Measurements from ENCODE around the gene SPSB4.

Gene SPSB4

DNA sequence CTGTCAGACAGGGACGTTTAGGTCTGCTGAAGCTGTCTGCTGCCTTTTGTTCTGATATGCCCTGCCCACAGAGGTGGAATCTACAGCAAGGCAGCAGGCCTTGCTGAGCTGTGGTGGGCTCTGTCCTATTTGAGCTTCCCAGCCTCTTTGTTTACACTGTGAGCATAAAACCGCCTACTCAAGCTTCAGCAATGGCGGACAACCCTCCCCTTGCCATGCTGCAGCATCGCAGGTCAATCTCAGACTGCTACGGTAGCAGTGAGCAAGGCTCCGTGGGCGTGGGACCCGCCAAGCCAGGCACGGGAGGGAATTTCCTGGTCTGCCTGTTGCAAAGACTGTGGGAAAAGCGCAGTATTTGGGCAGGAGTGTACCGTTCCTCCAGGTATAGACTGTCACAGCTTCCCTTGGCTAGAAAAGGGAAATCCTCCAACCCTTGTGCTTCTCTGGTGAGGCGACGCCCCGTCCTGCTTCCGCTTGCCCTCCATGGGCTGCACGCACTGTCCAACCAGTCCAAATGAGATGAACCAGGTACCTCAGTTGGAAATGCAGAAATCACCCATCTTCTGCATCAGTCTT is 71.4 kb downstream of the SPSB4 start:
- DNase-seq: no peak

DNA sequence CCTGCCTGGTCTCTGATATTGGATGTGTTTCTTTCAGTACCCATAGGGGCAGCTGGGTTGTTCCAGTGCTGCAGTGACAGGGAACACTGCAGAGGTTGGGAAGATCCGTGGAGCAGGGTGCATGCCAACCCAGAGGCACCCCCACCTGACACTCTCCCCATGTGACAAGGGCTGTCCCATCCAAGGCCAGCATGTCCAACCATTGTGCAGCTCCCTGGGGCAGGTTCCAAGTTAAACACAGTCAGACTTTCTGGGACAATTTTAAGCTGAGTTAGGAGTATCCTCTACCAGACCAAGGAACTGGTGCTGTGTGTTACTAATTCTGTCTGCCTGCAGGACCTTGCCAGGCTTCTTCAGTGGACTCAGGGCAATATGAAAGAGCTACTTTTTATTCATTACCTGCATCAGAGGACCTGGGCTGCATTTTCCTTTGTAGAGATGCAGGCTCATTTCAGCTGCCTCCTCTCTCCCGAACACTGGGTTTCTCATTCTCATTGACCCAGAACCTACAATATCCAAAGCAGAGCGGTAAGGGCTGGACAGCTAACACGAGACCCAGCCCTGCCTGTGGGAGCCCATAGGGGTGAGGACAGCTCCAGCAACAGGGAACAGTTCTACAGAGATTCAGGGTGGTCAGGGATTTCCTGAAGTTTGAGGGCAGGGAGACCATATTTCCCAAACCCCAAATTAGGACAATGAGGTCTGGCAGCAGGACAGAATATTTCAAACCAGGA is 72.7 kb downstream of the SPSB4 start:
- DNase-seq: no peak

DNA sequence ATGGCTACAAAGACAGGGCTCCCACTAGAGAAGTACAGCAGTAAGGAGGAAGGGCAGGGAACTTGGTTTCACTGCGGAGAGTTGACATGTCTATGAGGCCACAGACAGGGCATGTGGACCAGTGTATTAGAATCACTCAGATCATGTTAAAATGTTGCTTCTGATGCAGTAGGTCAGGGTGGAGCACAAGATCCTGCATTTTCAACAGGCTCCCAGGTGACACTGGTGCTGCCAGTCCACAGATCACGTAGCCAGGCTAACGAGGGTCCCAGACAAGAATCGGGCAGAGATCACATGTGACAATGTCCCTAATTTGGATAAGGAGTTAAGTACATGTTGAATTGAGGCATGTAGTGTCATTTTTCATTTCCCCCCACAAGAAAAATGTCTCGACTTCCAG is 73.6 kb downstream of the SPSB4 start:
- DNase-seq: no peak

DNA sequence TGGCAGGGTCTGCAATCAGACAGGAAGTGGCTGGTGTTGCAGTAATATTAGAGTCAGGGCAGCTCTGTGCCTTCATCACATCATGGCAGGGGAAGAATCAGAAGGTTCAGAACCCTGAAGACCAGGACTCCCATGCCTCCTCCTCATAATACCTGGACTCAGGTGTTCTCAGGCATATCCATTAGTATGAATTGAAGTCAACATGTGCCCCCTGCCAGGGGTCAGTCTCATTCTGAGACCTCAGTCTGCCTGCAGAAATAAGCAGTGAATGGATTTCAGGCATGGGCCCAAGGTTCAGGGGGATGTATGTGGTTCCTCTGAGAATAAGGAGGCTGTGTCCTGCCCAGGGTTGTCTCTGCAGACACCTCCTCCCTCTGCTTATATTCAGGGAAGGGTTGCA is 74.2 kb downstream of the SPSB4 start:
- DNase-seq: no peak

DNA sequence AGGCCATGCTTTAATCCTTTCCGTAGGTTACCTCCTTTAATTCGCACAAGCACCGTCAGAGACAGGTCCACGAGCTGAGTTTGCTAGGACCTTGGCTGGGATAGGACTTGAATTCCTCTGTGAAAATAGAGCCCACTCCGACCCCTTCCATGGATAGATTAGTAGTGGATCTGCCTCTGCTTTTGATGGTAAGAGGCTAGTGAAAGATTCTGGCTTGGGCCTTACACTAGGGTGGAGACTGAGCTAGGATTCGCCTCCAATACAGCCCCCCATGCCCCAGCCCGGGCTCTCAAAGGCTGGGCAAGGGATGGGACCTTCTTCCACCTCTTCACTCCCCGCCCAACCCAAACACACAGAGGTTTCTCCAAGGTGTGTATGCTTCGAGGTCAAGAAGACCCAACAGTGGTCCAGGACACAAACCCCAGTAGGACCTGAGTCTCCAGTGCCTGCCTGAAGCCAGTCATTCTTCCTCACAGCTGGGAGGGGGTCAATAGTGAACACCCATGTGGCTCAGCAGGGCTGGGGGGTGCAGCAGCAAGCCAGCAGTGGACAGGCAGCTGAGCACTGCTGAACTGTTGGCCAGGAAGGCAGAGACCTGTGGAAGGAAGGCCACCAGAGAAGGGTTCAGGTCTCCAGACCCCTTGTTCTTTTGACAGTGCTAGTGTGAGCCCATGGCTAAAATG is 75.7 kb downstream of the SPSB4 start:
- no peak for DNase-seq

DNA sequence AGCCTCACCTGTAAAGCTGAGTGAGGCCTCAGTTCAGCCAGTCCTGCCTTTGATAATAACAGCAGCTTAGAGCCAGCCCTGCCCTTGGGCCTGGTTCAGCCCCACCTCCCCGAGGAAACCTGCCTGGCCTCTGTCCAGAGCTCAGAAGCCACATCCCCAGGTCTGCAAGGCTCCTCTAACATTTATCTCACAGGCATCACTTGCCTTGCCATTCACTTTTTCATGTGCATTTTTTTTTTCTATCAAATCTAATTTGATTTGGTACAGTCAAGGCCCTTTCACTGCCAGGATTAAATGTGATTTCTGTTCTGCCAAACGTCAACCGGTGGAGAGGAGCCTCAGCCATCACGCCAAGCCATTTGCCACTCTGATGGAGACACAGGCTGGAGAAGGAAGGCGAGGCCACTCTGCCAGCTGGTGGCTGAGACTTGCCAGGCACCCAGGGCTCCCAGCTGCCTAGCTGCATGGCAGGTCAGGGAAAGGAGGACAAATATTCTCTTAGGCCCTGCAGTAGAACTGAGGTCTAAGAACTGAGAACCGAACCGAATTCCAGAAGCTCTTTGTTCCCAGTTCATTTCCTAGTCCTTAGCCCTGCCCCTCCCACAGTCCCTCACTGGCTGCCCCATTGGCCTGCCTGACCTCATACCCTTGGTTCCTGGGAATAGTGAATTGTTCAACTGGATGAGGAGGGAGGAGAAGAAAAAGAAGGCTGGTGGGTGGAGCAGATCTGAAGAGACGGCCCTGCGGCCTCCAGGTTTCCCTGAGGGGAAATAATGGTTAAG is 76.4 kb downstream of the SPSB4 start:
- no peak for DNase-seq

DNA sequence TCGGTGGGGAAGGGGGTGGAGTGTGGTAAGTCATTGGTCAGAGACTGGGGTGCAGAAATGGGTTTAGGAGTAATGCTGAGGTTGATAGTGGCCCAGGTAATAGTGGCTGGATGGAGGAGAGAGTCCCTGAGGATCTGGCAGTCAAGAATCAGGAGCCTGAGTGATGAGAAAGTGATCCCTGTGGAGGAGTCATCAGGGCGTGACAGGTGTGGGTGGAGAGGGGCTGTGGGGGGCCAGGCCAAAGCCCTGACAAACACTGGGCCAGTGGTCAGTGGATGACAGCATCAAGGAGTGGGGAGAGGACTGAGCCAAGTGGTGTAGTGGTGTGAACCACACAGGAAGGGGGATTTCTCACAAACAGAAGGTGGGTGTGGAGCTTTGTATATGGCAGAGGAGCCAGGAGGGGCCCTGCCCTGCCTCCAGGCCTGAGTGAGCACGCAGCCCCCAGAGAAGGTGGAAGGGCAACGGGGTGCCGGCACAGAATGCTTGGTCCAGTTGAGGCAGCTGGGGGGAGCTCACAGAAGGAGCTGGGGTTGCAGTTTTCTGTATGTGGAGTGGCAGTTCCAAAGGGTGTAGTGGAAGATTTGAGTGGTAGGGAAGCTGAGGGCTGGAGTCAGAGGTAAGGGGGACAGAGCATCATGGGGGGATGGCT is 77.1 kb downstream of the SPSB4 start:
- no peak for DNase-seq

DNA sequence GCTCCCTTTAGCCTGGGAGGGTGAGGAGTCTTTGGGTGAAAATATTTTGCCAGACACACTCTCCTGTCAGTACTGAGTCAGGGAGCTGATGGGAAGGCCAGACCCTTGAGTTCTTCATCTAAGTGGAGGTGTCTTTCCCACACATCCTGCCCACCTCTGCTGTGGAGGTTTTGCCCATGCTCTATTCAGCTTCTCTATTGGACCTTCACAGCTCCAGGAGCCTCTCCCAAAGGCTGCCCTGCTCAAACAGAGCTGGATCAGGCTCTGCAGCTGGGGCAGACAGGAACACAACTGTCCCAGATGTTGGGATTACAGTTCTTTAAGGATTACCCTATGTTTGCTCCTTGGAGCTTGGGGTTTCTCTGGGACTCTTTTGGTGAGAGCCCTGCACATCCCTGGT is 77.9 kb downstream of the SPSB4 start:
- no peak for DNase-seq

DNA sequence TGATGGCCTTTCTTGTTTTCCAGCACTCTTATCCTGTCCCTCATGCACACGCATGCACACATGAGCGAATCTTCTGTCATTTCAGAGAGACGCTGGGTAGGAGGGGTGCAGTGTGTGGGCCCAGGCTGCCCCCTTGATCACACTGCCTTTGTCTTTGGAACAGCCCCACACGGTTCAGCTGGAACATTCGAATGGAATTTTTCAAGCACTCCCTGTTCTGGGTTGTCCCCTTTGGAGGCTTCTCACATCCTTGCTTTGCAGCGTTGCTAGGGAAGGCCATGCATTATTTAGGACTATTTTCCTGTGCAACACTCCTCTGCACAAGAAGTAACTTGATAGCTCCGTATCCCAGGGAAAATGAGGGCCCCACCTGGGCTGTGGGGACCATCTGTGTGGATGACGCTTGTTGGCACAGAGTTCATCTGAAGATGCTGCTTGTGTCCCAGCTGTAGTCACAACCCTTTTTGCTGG is 78.4 kb downstream of the SPSB4 start:
- DNase-seq: peak; percentile 71

DNA sequence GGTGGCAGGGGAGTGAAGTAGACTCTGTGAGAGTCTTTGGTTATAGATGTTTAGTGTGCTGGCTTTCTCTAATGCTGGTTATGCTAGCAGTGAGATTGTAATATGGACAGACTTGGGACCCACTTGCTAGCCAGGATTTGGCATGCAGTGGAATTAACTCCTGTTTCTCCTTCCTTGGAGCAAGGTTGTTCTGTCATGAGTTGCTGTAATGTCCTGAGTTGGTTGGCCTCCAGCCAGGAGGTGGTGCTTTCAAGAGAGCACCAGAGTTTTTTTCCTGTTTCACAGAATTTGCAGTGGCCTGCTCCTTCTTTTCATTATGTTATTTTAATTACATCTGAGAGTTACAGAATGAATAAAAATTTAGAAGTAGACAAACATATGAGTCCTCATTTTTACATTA is 92.4 kb downstream of the SPSB4 start:
- no peak for DNase-seq

DNA sequence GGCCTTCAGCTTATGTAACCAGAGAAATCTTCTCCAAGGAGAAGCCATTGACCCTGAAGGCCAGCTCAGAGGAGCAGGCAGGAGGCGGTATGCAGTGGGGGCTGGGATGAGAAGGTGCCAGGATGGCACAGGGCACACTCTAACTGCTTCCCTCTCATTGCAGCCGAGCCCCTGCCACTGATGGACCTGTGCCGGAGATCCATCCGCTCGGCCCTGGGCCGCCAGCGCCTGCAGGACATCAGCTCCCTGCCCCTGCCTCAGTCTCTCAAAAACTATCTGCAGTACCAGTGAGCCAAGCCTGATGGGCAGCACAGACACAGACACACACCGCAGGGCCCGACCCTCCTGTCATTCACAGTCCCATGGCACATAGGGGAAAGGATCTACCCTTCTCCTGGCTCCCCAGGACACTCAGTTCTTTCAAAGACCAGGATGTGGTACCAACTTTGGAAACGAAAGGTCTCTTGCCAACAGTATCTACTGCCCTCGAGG is 95.9 kb downstream of the SPSB4 start:
- no peak for DNase-seq

DNA sequence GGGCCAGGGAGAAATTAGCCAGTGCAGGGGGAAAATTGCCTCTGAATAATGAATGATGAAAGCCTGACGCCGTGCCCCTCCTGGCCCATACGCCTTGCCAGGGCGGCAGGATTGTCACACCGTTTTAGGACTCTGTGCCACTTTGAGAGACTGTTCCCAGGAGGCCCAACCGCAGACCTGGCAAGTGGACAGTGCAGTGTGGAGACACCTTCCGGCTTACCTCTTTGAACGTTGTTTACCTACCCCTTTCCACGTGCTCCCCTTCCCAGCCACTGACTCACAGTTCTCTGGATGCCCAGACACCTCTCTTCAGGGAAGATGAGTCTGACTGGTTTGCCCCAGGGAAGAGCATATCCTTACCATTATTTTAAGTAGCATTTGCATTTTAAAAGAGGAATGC is 96.5 kb downstream of the SPSB4 start:
- DNase-seq: no peak

DNA sequence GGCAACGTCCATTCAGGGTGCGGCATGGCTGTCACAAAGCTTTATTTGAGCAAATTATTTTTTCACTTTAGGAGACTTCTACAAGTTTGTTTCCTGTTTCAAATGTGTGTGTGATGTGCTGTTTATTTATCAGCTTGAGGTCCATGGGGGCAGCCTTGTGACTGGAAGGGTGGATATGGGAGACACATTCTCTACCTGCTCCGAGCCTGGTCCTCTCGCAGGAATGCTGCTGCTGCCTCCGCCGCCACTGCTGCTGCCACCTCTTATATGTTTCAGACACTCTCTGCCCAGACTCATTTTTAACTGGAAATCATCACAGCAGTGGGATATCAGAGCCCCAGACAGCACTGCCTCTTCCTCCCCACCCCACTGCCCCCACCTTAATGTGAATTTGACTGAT is 97.0 kb downstream of the SPSB4 start:
- DNase-seq: no peak

DNA sequence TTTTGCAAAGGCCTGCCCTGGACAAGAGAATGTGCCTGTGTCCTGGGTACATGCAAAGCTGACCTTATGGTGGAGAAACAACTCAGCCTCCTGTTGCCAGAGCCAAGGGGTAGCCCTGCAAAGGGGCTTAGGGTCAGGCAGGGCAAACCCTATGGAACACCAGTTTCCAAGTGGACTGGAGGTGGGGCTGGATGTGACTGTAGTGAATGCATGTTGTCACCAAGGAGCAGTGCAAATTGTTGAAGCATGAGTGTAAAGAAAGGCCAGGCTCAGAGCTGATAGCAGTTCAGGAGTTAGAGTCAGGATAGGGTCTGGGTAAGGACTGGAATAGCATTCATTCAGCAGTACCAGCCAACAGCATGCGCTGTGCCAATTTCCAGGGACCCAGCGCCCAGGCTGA is 97.6 kb downstream of the SPSB4 start:
- DNase-seq: no peak

DNA sequence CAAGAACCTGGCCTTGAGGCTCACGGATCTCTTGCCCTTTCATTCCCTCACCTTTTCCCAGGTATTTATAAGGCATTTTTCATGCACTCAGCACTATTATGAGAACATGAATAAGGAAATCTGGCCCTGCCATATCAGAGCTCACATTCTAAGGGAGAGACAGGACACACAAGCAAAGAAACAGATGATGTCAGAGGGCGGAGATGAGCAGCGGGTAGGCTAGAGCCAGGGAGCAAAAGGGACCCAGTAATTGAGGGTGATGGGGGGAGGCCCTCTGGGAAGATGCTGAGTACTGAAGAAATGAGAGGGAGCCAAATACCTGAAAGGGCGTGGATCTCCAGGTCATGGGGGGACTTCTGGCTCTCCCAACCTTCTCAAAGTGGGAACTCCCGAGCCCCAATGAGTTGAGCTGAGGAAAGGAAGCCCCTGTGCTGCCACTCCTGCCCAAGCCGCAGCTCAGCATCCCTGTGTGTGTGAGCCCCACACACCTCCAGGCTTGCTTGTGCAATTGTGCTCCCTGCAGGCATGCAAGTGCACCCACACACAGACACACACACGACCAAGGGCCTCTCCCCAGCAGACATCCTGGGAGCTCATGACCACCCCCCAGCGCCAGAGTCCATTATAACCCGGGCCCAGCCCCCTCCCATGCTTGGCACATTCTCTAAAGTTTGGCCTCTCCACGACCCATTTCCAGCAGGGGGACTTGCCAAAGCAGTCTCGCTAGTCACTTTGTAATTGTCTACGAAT is 99.1 kb downstream of the SPSB4 start:
- DNase-seq: no peak

DNA sequence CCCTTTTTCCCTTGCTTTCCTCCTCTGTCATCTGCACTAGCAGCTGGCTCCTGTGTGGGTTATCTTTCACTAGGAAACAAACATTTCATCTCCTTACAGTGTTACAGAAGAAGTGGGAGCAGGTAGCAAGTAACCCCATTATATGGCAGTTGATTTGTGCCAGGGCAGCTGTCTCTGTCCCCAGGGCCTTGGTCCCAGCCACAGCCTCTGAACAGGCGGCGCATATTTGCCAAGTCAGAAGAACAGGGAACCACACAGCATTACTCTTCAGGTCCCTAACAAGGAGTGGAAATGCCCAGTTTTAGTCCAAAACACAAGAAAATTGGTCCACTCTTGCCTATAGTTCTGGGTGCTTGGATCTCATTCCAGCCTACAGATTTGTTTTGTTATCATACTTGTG is 99.8 kb downstream of the SPSB4 start:
- DNase-seq: no peak

DNA sequence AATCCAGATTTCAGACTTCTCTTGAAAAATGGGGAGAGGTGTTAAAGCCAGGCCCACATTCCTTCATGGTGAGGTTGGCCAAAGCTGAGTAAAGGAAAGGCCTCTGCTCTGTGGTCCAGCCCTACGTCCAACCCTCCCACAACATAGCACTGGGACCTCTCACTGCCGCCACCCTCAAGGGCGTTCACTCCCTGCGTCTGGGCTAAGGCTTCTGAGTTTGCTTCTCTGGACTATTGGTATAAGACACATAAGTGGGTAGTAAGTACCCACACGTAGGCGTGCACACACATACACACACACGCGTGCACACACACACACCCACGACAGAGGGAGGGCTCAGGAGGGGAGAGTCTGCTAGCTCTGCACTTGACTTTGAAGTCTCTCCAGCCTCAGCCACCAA is 100.3 kb downstream of the SPSB4 start:
- DNase-seq: no peak

DNA sequence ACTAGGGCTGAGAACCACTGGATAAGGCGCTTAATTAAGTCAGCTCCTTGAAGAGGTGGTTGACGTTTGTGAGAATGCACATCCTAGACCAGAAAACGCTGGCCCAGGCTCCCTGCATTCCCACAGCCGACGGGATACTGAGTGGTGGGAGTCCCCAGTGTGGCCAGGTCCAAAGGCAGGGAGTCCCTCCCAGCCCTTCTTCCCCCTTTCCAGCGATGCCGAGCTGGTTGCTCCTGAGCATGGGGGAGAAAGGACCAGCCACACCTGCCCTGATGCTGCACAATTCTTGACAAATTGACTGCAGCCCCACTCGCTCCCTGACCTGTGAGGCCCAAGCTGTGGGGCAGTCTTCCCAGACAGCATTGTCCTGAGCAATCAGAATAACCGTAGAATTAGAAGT is 101.0 kb downstream of the SPSB4 start:
- no peak for DNase-seq

DNA sequence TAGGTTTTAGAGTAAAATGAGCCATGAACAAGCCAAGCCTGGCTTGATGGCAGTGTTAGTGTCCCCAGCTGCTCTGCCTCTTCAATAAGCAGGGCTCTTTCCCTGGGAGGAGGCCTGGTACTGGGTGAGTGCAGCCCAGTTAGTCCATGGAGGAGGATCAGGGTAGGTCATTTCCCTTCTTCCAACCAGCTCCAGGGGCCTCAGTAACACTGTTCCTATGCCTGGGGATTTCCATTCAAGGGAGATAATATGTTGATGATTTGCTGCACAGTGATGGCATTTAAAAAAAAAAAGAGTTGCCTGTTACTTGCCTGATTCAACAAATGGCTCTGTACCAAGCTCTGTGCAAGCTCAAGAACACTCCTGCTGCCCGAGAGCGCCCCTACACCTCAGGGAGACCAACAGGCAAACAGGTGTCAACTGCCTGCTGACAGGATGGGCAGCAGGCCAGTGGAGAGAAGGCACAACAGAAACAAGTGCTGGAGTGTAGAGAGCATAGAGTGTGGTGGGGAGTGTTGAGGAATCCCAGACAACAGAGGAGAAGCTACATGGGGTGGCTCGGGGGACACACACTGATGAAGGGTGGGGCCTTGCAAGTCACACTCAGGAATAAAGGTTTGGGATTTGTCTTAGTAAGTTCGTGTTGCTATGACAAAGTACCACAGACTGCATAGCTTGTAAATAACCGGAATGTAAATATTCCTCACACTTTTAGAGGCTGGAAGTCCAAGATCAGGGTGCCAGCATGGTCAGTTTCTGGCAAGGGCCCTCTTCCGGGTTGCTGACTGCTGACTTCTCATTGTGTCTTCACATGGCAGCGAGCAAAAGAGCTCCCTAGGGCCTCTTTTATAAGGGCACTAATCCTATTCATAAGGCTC is 101.9 kb downstream of the SPSB4 start:
- peak; percentile 11 for DNase-seq

DNA sequence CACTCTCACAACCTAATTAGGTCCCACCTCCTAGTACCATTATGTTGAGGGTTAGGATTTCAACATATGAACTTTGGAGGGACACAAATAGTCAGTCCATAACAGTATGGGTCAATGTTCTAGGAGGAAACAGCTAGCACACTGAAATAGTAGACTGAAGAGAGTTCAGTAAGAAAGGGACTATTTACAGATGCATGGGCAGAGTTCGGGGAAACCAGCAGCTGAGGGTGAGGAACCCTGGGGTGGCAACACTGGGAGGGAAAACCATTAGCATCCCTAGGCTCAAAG is 102.5 kb downstream of the SPSB4 start:
- no peak for DNase-seq

DNA sequence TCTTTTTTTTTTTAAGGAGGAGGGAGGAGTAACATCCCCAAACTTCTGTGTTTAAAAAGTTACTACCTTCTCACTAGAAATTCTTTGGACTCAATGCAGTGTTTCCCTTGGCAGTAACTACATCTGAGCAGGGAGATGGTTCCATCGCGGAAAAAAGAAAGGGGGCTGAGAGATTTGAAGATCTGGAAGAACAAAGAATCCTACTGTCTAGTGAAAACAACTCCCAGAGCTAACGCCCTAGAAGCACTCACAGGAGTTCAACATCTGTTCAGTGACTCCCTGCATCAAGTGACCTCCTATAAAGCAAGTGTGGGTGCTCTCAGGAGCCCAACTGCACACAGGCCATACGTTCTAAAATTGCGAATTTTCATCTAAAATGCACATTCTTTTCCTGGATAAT is 113.7 kb downstream of the SPSB4 start:
- DNase-seq: no peak
